ENCODE results near the gene PCBP3. TPM values are rescaled to one million over a fixed set of nuclear protein-coding genes. Genes with fewer than 3 reads are reported as not detected.

The PCBP3 gene
- total RNA-seq, 1 experiment from 2014 or later = 3.7 TPM

DNA sequence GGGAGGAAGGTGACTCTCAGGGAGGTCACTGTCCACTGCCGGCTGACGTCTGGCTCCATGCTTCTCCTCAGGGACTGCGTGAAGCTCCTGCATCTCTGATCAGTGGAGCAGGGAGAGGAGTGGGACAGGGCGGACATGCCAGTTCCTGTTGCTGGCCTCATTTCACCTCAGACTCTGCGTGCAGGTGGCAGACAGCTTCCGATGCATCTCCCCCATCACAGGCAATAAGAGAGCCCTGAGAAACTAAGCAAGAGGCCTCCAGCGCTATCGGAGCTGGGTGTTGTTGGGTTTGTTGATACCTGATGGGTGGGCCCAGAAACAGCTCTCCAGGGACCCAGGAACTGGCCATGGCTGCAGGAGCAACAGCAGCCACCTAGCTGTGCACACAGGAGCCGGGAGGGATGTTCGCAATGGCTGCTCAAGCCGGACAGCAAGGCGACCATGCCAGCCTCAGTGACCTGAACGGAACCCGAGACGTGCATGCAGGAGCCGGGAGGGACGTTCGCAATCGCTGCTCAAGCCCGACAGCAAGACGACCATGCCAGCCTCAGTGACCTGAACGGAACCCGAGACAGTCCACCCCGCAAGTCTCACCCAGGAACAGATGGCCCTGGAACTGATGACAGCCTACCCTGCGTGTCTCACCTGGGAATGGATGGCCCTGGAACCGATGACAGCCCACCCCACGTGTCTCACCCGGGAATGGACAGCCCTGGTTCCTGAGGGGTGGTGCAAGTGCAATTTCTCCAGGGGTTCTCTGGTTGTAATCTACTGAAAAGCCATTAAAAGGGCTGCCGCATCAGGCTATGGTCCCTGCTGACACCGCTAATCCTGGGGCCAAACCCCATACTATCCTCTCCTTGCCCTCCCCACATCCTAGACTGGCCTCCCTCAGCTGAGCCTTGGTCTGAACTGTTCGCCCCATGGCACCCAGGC, 14.2 kb upstream of the PCBP3 start:
- TF ChIP-seq, protein P1, sequence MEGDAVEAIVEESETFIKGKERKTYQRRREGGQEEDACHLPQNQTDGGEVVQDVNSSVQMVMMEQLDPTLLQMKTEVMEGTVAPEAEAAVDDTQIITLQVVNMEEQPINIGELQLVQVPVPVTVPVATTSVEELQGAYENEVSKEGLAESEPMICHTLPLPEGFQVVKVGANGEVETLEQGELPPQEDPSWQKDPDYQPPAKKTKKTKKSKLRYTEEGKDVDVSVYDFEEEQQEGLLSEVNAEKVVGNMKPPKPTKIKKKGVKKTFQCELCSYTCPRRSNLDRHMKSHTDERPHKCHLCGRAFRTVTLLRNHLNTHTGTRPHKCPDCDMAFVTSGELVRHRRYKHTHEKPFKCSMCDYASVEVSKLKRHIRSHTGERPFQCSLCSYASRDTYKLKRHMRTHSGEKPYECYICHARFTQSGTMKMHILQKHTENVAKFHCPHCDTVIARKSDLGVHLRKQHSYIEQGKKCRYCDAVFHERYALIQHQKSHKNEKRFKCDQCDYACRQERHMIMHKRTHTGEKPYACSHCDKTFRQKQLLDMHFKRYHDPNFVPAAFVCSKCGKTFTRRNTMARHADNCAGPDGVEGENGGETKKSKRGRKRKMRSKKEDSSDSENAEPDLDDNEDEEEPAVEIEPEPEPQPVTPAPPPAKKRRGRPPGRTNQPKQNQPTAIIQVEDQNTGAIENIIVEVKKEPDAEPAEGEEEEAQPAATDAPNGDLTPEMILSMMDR (IDR thresholded peaks at IDR 0.05; ENCODE audit: unreplicated experiment) = no peak
- H3K9me3 Mint-ChIP-seq (ENCODE audit: unreplicated experiment) = no peaks in the 10 kb centered on the region

GRCh38 chr21:45630066-45630694, 13.3 kb upstream of the PCBP3 start:
- POLR2A ChIA-PET = no interaction called here
- no peaks in the 10 kb centered on the region for H3K9me3 Mint-ChIP-seq (ENCODE audit: unreplicated experiment)
- no peak for DNase-seq (ENCODE audit: unreplicated experiment)
- H3K36me3 Mint-ChIP-seq (ENCODE audit: insufficient read depth, unreplicated experiment) = no peaks in the 10 kb centered on the region
- CTCF ChIA-PET = no interaction called here
- H3K4me1 Mint-ChIP-seq (ENCODE audit: insufficient read depth, unreplicated experiment) = no peaks in the 10 kb centered on the region
- no peak overlapping the region for H3K27ac Mint-ChIP-seq (ENCODE audit: low read depth, unreplicated experiment)
- BruUV-seq (replicated peaks) = no TSS peak
- TF ChIP-seq, protein P1 (IDR thresholded peaks at IDR 0.05; ENCODE audit: unreplicated experiment) = no peak
- H3K27me3 Mint-ChIP-seq (ENCODE audit: insufficient read depth, unreplicated experiment) = peaks cover 28% of the 10 kb centered on the region
- intact Hi-C loops (cut with micrococcal nuclease) = no loop called here
- no peak overlapping the region for H3K4me3 Mint-ChIP-seq (ENCODE audit: unreplicated experiment)

More for the DNA sequence above, 14.2 kb upstream of the PCBP3 start:
- CTCF ChIA-PET = interaction anchor here (0.9 kb wide), 1 partner anchor 10 kb away, joined by 4 read pairs; no protein-coding TSS in a partner anchor
- no peak overlapping the region for H3K4me3 Mint-ChIP-seq (ENCODE audit: unreplicated experiment)
- no peaks in the 10 kb centered on the region for H3K36me3 Mint-ChIP-seq (ENCODE audit: insufficient read depth, unreplicated experiment)
- DNase-seq (ENCODE audit: unreplicated experiment) = no peak
- BruUV-seq (replicated peaks) = no TSS peak
- no peak overlapping the region for H3K27ac Mint-ChIP-seq (ENCODE audit: low read depth, unreplicated experiment)
- no peaks in the 10 kb centered on the region for H3K4me1 Mint-ChIP-seq (ENCODE audit: insufficient read depth, unreplicated experiment)
- peaks cover 37% of the 10 kb centered on the region for H3K27me3 Mint-ChIP-seq (ENCODE audit: insufficient read depth, unreplicated experiment)
- intact Hi-C loops (cut with micrococcal nuclease) = no loop called here
- POLR2A ChIA-PET = no interaction called here

DNA sequence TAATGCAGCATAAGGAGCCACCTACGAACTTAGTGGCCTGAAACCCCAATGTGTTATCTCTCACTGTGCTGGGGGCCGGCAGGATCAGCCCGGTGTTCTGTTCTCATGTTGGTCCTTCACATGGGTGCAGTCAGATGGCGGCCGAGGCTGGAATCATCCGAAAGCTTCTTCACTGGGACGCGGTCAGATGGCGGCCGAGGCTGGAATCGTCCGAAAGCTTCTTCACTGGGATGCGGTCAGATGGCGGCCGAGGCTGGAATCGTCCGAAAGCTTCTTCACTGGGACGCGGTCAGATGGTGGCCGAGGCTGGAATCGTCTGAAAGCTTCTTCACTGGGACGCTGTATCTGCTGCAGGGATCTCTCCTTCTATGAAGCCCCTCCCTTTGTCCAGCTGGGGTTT, 12.6 kb upstream of the PCBP3 start:
- no peak overlapping the region for H3K4me3 Mint-ChIP-seq (ENCODE audit: unreplicated experiment)
- no peak overlapping the region for H3K27ac Mint-ChIP-seq (ENCODE audit: low read depth, unreplicated experiment)
- BruUV-seq (replicated peaks) = no TSS peak
- TF ChIP-seq, protein P1 (IDR thresholded peaks at IDR 0.05; ENCODE audit: unreplicated experiment) = no peak
- DNase-seq (ENCODE audit: unreplicated experiment) = no peak
- H3K27me3 Mint-ChIP-seq (ENCODE audit: insufficient read depth, unreplicated experiment) = peaks cover 21% of the 10 kb centered on the region
- intact Hi-C loops (cut with micrococcal nuclease) = no loop called here
- ChIA-PET CTCF (interaction anchor here (0.7 kb wide), 1 partner anchor 11 kb away, joined by 3 read pairs; no protein-coding TSS in a partner anchor), POLR2A (no interaction called here)
- H3K4me1 Mint-ChIP-seq (ENCODE audit: insufficient read depth, unreplicated experiment) = no peaks in the 10 kb centered on the region
- no peaks in the 10 kb centered on the region for H3K36me3 Mint-ChIP-seq (ENCODE audit: insufficient read depth, unreplicated experiment)
- H3K9me3 Mint-ChIP-seq (ENCODE audit: unreplicated experiment) = no peaks in the 10 kb centered on the region

DNA sequence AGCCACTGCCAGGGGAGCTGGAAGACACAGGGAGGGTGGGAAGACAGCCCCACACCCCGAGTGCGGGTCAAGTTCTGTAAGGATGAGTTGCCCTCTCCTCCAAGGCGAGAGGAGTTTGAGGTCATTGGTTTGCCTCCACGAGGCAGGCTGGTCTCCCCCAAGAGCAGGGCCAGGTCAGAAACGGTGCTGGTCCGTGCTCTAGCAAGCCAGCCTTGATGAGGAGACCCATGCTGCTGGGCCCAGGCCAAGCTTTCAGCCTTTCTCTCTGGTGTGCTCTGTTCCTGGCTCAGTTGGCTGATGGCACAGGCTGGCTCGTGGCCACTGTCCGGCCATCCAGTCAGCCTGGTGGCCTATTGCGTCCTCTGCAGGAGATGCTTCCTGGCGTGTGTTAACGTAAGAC, 12.0 kb upstream of the PCBP3 start:
- CTCF ChIA-PET = interaction anchor here (0.7 kb wide), 1 partner anchor 12 kb away, joined by 3 read pairs; no protein-coding TSS in a partner anchor
- Mint-ChIP-seq H3K36me3 (ENCODE audit: insufficient read depth, unreplicated experiment) (no peaks in the 10 kb centered on the region), H3K27me3 (ENCODE audit: insufficient read depth, unreplicated experiment) (peaks cover 21% of the 10 kb centered on the region), H3K9me3 (ENCODE audit: unreplicated experiment) (no peaks in the 10 kb centered on the region), H3K4me1 (ENCODE audit: insufficient read depth, unreplicated experiment) (no peaks in the 10 kb centered on the region), H3K4me3 (ENCODE audit: unreplicated experiment) (no peak overlapping the region), H3K27ac (ENCODE audit: low read depth, unreplicated experiment) (no peak overlapping the region)
- DNase-seq (ENCODE audit: unreplicated experiment) = no peak
- TF ChIP-seq, protein P1 (IDR thresholded peaks at IDR 0.05; ENCODE audit: unreplicated experiment) = no peak
- intact Hi-C loops (cut with micrococcal nuclease) = no loop called here
- POLR2A ChIA-PET = no interaction called here
- no TSS peak for BruUV-seq (replicated peaks)
